NCI-H774 (cell line): Measurements from ENCODE around the gene MRTFA.
"Not testable (repeated sequence)": the region's sequence is repeated elsewhere in the genome, so short reads cannot be mapped to it uniquely, and the experiment has no call there.

Experiments used
- DNase-seq: peaks from one replicate; lab custom pipeline; 2025; lab: John Stamatoyannopoulos, UW

Gene MRTFA

GRCh38 chr22:40659166-40659565, 22.6 kb upstream of the MRTFA start:
- no peak for DNase-seq

- DNase-seq: not testable (repeated sequence)
These were observed 20.1 kb upstream of the MRTFA start for GRCh38 chr22:40656651-40657050.

- not testable (repeated sequence) for DNase-seq
These were observed 19.4 kb upstream of the MRTFA start for GRCh38 chr22:40655941-40656340.

- DNase-seq: no peak
These were observed 18.1 kb upstream of the MRTFA start for GRCh38 chr22:40654522-40655167.

GRCh38 chr22:40653361-40653760, 16.8 kb upstream of the MRTFA start:
- no peak for DNase-seq

GRCh38 chr22:40651563-40652501, 15.3 kb upstream of the MRTFA start:
- peak; percentile 86 for DNase-seq

GRCh38 chr22:40651057-40651456, 14.5 kb upstream of the MRTFA start:
- DNase-seq: no peak

GRCh38 chr22:40648386-40648785, 11.9 kb upstream of the MRTFA start:
- DNase-seq: no peak

- DNase-seq: no peak
These were observed 9.2 kb upstream of the MRTFA start for GRCh38 chr22:40645579-40646197.

GRCh38 chr22:40642316-40642715, 5.8 kb upstream of the MRTFA start:
- no peak for DNase-seq

- no peak for DNase-seq
These were observed 4.8 kb upstream of the MRTFA start for GRCh38 chr22:40641269-40641668.

- no peak for DNase-seq
These were observed 1.7 kb upstream of the MRTFA start for GRCh38 chr22:40638261-40638660.

GRCh38 chr22:40637183-40638150, 948 bp upstream of the MRTFA start:
- DNase-seq: no peak

- DNase-seq: no peak
These were observed 559 bp downstream of the MRTFA start for GRCh38 chr22:40635940-40636379.

GRCh38 chr22:40635043-40635939, 1.2 kb downstream of the MRTFA start:
- DNase-seq: no peak

- DNase-seq: no peak
These were observed 2.2 kb downstream of the MRTFA start for GRCh38 chr22:40634119-40634903.

GRCh38 chr22:40633036-40633435, 3.5 kb downstream of the MRTFA start:
- DNase-seq: no peak

- DNase-seq: no peak
These were observed 4.6 kb downstream of the MRTFA start for GRCh38 chr22:40631925-40632324.

- no peak for DNase-seq
These were observed 8.0 kb downstream of the MRTFA start for GRCh38 chr22:40628354-40629042.
